GM19099 (cell line): ENCODE data around the gene ST7.

ENCODE experiments used
- POLR2A ChIP-seq: IDR thresholded peaks from 3 replicates; pipeline ENCODE4 v1.6.1; 2011; ENCODE audit warnings: low read depth; ENCODE audit not compliant: insufficient read length; ENCODE audit errors: extremely low read depth

The ST7 gene

DNA sequence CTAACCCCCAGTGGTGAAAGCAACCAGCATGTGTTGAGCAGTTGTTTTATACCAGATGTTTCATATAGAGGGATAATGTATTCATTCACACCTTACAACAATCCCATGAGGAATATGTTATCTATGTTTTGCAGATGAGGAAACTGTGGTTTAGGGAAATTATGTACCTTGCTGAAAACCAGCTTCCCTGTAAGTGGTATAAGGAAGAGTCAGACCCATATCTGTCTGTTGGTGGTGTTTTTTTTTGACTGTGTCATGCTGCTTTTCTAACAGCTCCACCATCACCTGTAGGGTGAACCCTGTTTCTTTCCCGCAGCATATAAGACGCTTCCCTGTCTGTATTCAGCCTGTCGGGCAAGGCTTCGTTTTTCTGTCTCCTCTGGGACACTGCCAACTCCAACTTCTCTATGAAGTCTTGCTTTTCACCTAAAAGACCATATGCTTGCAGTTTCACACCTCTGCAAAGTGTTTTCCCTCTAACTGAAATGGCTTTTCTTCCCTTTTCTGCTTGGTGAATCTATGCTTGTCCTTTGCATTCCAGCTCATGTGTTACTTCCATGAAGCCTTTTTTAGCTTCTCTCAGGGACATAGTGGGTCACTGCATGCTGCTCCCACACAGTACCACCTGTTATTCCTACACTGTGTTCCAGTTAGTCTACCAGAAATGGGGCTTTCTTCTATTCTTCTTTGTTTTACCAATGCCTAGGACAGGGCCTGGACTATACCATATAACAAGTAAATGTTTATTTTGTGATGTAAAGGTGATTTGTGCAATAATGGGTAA lies 92.8 kb downstream of the ST7 start:
- TF ChIP-seq POLR2A = no peak

DNA sequence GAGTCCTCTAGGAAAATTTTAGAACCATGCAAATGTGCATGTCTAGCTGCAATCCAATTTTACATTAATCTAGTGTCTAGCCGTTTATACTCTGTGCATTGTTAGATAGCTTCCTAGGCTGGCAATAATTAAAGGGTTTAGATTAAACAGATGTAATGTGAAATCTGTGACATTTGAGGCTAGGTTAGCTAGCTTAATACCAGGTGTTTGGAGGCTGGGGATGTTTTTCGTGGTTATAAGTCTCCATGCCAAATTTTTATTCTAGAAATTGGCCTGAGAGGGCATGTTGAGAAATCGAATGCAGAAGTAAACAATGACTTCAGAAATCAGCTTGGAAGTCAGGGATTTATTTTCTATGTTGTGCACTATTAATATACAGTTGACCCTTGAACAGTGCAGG lies 94.2 kb downstream of the ST7 start:
- TF ChIP-seq POLR2A = no peak

DNA sequence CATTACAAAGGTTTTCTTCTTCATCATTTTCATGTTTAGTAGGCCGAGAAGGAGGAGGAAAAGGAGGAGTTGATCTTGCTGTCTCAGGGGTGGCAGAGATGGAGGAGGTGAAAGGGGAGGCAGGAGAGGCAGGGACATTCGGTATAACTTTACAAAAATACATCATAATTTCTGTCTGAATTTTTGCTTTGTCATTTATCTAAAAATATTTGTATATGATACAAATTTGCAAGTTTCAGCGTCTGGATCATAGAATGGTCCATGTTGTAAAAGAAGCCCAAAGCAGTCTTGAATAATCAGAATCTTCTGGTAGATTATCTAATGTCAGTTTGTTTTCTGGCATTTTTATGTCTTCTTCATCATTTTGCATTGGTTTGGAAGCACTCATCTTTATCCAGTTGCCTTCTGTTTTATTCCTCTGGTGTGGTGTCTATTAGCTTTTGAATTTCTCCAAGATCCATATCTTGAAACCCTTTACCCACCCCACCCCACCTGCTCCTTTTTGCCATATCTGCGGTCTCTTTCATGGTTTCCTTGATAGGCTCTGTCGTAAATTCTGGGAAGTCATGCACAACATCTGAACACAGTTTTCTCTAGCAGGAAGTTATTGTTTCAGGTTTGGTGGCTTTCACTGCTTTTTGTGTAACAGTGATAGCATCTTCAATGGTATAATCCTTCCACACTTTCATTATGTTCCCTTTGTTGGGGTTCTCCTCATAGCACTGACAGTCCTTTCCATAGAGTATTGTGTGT lies 95.0 kb downstream of the ST7 start:
- TF ChIP-seq POLR2A = no peak

DNA sequence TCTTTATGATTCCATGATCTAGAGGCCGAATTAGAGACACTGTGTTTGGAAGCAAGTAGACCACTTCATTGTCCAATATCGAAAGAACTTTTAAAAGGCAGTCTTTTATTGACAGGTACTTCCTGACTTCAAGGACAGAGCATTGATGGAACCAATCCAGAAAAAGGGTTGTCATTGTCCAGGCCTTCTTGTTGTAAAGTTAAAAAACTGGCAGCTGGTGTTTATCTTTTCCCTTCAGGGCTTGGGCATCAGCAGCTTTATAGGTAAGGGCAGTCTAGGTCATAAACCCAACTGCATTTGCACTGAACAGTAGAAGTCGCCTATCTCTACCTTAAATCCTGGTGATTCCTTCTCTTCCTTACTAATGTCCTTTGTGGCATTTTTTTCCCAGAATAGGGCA lies 95.6 kb downstream of the ST7 start:
- TF ChIP-seq POLR2A = no peak

DNA sequence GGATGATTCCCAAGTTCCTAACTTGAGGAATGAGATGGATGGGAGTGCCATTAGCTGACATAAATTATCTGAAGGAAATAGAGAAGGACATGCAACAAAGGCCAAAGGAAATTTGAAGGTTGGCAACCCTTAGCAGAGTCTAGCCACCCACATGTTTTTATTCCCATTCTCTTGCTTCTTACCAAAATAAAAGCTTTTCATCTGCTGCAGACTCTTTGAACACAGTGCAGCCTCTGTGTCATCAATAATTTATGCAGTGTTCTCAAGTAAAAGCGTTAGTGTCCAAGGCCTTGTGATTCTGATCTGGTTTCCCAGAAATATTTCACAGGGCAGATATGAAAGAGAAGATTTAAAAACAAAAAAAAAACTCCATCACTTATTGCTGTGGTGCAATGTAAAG lies 98.5 kb downstream of the ST7 start:
- no peak for TF ChIP-seq POLR2A

DNA sequence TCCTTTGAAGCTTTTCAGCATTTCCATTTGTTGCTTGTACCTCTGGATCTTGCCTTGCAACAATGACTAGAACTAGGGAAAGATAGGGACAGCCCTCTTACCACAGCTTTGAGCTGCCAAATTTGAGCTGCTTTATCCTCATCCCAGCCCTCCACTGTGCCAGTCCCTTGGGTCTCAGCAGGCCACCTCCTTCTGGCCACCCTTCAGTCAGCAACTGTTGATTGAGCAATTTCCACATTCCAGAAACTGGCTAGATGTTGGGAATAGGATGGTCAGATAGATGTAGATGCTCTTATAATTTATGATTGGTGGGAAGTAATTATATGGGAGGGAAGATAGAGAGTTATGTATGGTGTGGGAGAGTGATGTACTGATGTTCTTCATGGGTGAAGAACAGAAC lies 100.1 kb downstream of the ST7 start:
- TF ChIP-seq POLR2A = no peak

DNA sequence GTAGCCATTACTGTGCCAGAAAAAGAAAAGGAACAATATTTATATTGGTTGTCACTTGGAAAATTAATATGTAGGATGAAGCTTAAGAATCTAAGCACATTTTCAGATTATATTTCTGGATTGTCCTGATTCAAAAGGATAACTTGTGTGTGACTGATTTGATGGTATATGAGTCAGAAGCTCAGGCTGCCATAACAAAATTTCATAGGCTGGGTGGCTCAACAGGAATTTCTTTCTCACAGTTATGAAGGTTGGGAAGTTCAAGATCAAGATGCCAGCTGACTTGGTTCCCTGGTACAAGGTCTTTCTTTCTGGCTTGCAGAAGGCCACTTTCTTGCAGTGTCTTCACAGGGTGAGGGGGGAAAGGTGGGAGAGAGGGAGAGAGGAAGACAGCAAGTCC lies 108.5 kb downstream of the ST7 start:
- no peak for TF ChIP-seq POLR2A

DNA sequence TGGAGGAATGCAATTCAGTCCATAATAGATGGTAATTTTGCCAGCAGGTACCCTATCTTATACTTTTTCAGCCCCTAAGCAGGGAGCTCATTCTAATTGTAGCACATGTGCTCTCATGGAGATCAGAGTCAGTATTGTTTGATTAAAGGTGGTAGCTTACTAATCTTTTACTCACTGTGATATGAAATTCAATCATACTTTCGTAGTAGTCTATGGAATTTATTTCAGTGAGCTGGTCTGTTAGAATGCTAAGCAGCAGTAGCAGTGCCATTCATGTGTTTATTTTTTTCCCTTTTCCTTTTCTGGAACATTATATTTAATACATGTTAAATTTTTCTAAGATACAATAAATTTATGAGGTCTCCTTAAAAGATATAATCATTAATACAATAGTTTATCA lies 109.0 kb downstream of the ST7 start:
- no peak for TF ChIP-seq POLR2A

DNA sequence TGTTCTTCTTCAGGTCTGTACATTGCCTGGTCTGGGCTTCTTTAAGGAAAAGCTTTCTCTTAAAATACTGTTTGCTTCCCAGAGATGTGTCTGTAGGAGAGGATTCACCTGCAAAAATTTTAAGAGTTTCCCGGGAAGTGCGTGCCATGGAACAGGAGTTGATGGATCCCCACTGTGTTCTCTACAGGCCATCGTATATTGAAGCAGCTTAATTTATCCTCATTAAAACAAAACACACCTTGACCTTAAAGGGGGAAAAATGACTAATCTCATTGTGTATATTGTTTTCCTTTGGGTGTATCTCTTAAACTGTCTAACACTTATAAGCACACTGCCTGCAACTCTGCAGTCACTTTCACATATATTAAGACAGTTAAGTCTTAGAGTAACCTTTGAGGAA lies 111.4 kb downstream of the ST7 start:
- TF ChIP-seq POLR2A = no peak

DNA sequence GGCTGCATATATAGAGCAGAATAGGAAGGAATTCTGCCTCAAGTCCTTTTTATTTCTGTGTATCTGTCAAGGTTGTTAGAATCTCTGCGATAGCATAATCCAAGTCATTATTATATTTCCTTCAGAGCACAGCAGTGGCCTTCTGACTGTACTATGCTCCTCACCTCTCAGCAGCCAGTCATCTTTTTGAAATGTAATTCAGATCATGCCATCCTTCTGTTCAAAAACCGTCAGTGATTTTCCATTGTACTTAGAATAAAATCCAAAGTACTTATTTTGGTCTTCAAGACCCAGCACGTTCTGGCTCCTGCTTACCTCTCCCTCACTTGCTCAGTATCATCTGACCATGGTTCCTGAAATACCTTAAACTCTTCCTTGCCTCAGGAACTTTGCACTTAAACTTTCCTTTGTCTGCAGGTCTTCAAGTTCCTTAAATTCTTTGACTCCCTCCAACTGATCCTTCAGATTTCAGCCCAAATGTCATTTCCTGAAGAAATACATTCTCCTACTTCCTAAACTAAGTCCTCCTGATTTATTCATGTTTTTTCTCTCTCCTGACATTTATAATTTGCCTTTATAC lies 112.4 kb downstream of the ST7 start:
- no peak for TF ChIP-seq POLR2A

DNA sequence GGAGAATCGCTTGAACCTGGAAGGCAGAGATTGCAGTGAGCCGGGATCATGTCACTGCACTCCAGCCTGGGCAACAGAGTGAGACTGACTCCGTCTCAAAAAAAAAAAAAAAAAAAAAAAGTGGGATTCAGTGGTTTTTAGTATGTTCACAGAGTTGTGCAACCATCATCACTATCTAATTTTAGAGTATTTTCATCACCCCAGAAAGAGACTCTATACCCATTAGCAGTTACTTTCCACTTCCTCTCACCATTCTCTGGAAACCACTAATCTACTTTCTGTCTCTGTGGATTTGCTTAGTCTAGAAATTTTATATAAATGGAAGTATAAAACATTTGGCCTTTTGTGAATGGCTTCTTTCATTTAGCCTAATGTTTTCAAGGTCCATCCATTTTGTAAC lies 113.4 kb downstream of the ST7 start:
- TF ChIP-seq POLR2A = no peak

DNA sequence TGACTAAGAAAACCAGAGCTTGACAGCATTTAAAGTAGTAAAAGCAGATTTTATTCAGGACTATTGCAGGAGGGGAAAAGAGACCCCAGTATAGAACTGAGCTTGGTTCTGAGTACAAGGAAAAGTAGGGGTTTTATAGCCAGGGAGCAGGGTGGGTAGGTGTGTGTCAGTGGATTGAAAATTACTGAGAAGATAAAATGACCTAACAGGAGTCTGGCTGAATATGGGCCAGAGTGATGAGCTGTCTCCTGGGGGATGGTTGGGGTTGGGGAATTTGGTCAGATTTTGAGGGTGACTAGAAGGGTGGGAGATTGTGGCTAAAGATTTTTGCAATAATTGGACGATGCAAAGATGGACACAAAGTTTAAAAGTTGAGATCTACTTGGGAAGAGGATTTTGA lies 114.0 kb downstream of the ST7 start:
- no peak for TF ChIP-seq POLR2A

DNA sequence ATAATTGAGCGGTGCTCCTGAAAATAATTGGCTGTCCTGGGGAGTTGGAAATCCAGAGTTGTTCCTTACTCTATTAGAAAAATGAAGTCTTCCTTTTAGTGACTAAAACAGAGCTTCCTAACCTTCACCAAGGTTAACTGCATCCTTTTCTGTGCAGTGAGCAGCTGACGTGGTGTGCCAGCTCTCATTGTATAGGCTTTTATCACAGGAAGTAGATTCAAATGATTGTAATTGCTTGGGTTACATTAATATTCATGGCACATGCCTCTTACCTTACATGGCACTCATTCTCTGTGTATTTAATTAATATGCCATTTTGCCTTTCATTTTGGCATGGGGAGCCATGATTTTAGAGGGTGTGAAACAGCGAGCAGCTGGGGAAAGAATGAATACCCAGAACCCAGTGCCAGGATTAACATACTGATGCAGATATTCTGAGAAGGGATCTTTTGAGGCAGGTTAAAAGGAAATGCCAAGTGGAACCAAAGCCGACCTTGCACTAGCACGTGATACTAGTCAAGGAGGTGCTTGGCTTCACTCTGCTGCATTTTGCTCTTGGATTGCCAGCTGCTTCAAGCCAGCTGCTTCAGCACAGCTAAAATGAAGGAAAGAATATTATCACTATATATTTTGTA lies 115.3 kb downstream of the ST7 start:
- TF ChIP-seq POLR2A = no peak

DNA sequence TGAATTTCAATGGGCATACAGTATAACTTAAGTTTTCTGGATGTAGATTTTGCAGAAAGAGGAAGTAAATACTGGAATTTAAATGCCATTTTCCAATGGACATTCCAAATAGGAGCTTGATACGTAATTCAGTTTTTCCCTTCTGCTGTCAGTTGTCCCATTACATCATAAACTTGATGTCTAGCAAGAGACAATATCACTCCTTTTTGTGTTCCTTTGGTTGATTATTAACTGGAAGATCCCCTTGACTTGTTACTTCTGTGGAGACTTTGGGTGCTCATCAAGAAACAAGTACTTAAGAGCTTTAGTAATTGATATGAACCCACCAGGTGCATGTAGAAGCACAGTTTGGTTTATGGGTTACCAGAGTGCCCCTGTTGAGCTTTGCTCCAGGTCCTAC lies 116.1 kb downstream of the ST7 start:
- no peak for TF ChIP-seq POLR2A

DNA sequence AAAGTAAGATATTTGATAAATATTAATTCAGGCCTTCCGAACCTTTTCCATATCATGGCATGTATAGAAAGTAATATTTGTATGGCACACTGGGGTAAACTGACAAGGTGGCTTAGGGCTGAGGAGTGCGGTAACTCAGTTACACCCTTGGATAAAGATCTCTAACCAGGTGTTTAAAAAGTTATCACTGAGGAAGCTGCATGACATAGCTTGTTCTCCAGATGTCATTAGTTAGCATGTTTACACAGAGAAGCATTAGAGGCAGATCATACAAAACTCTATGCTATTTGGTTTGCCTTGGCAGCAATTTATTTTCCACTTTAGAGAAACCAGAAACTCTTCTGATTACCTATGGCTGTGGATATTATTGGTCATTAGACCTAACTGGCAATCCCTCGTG lies 118.2 kb downstream of the ST7 start:
- TF ChIP-seq POLR2A = no peak
